ENCODE data around the gene WRAP73. TPM values are rescaled to one million over a fixed set of nuclear protein-coding genes. Genes with fewer than 3 reads are reported as not detected.

Gene WRAP73
- total RNA-seq, 1 experiment from 2014 or later: 37.2 TPM

- peak overlapping the region; percentile 57 for H3K4me2 ChIP-seq (ENCODE audit: low read depth, low read length, poor library complexity, severe bottlenecking)
- no peaks in the 10 kb centered on the region for H3K9me2 ChIP-seq (replicated peaks; ENCODE audit: insufficient read depth, low read length)
- H3K4me1 ChIP-seq (ENCODE audit: low read length): peaks cover 52% of the 10 kb centered on the region
- peak overlapping the region; percentile 49 for H2AFZ ChIP-seq (ENCODE audit: low read length)
- peak overlapping the region; percentile 10; the same call in 1 of the 2 replicates for H3K4me3 ChIP-seq (ENCODE audit: low read length)
- H3K27ac ChIP-seq (ENCODE audit: low read length): peak overlapping the region; percentile 87
- no peaks in the 10 kb centered on the region for H3K36me3 ChIP-seq (ENCODE audit: insufficient read depth, low read length)
- H3K9ac ChIP-seq (ENCODE audit: low read length): peak overlapping the region; percentile 40
- no peaks in the 10 kb centered on the region for H4K20me1 ChIP-seq (ENCODE audit: insufficient read depth, low read depth, low read length)
- no peaks in the 10 kb centered on the region for H3K79me2 ChIP-seq (ENCODE audit: low read length)
- H3K9me3 ChIP-seq (ENCODE audit: low read length): no peaks in the 10 kb centered on the region
- no peaks in the 10 kb centered on the region for H3K27me3 ChIP-seq (ENCODE audit: low read length)
- DNase-seq: peak; percentile 78
Measured at GRCh38 chr1:3664700-3665375, 14.9 kb upstream of the WRAP73 start.

- Histone ChIP-seq H3K4me2 (ENCODE audit: low read depth, low read length, poor library complexity, severe bottlenecking) (peak overlapping the region; percentile 57), H3K27me3 (ENCODE audit: low read length) (no peaks in the 10 kb centered on the region), H3K9me2 (replicated peaks; ENCODE audit: insufficient read depth, low read length) (no peaks in the 10 kb centered on the region), H3K27ac (ENCODE audit: low read length) (peak overlapping the region; percentile 87), H3K9ac (ENCODE audit: low read length) (peak overlapping the region; percentile 40), H4K20me1 (ENCODE audit: insufficient read depth, low read depth, low read length) (no peaks in the 10 kb centered on the region), H3K9me3 (ENCODE audit: low read length) (no peaks in the 10 kb centered on the region), H3K4me3 (ENCODE audit: low read length) (peak overlapping the region; percentile 10; the same call in 1 of the 2 replicates), H2AFZ (ENCODE audit: low read length) (peak overlapping the region; percentile 49; the same call in 1 of the 2 replicates), H3K36me3 (ENCODE audit: insufficient read depth, low read length) (no peaks in the 10 kb centered on the region), H3K4me1 (ENCODE audit: low read length) (peaks cover 52% of the 10 kb centered on the region), H3K79me2 (ENCODE audit: low read length) (no peaks in the 10 kb centered on the region)
- DNase-seq: no peak
Measured at GRCh38 chr1:3663999-3664699, 14.2 kb upstream of the WRAP73 start.

DNA sequence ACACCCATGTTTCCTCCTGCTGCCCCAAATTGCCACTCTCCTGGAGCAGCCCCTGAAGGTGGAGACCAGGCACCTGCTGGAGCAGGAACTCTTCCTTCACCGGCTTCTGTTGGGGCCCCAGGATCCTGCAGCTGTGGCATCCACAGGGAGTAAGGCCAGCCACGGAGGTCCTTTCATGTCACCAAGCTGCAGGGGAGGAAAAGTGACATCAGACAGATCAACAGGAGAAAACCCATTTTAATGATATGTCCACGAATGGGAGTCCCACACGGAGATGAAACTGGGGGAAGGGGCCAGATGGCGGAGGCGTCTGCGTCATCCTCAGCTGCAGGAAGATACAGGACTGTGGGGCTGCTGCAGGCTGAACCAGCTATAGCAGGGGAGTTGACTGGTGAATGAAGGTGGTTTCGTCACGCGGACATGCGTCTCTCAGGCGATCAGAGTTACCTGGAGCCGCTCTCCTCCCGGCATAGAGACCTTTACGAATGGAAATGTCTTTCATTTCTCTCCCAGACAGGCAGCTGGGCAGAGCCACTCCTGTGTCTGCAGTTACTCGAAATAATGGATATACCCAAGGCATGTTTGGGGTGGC lies 12.3 kb upstream of the WRAP73 start:
- H3K4me2 ChIP-seq (ENCODE audit: low read depth, low read length, poor library complexity, severe bottlenecking): no peak overlapping the region
- H3K9me3 ChIP-seq (ENCODE audit: low read length): no peaks in the 10 kb centered on the region
- H3K79me2 ChIP-seq (ENCODE audit: low read length): no peaks in the 10 kb centered on the region
- peaks cover 44% of the 10 kb centered on the region for H3K4me1 ChIP-seq (ENCODE audit: low read length)
- H3K4me3 ChIP-seq (ENCODE audit: low read length): no peak overlapping the region
- no peak overlapping the region for H3K27ac ChIP-seq (ENCODE audit: low read length)
- H3K36me3 ChIP-seq (ENCODE audit: insufficient read depth, low read length): no peaks in the 10 kb centered on the region
- H4K20me1 ChIP-seq (ENCODE audit: insufficient read depth, low read depth, low read length): no peaks in the 10 kb centered on the region
- H3K9ac ChIP-seq (ENCODE audit: low read length): no peak overlapping the region
- H3K27me3 ChIP-seq (ENCODE audit: low read length): no peaks in the 10 kb centered on the region
- no peaks in the 10 kb centered on the region for H3K9me2 ChIP-seq (replicated peaks; ENCODE audit: insufficient read depth, low read length)
- no peak overlapping the region for H2AFZ ChIP-seq (ENCODE audit: low read length)
- DNase-seq: no peak

GRCh38 chr1:3661631-3662030 lies 11.7 kb upstream of the WRAP73 start:
- Histone ChIP-seq H3K27me3 (ENCODE audit: low read length) (no peaks in the 10 kb centered on the region), H3K4me2 (ENCODE audit: low read depth, low read length, poor library complexity, severe bottlenecking) (no peak overlapping the region), H3K9me3 (ENCODE audit: low read length) (no peaks in the 10 kb centered on the region), H2AFZ (ENCODE audit: low read length) (no peak overlapping the region), H3K36me3 (ENCODE audit: insufficient read depth, low read length) (no peaks in the 10 kb centered on the region), H4K20me1 (ENCODE audit: insufficient read depth, low read depth, low read length) (no peaks in the 10 kb centered on the region), H3K79me2 (ENCODE audit: low read length) (no peaks in the 10 kb centered on the region), H3K4me3 (ENCODE audit: low read length) (no peak overlapping the region), H3K27ac (ENCODE audit: low read length) (no peak overlapping the region), H3K9me2 (replicated peaks; ENCODE audit: insufficient read depth, low read length) (no peaks in the 10 kb centered on the region), H3K4me1 (ENCODE audit: low read length) (peaks cover 38% of the 10 kb centered on the region), H3K9ac (ENCODE audit: low read length) (no peak overlapping the region)
- no peak for DNase-seq

- H2AFZ ChIP-seq (ENCODE audit: low read length): no peak overlapping the region
- H3K4me2 ChIP-seq (ENCODE audit: low read depth, low read length, poor library complexity, severe bottlenecking): peak overlapping the region; percentile 20
- DNase-seq: no peak
Measured at GRCh38 chr1:3660704-3661103, 10.8 kb upstream of the WRAP73 start.

DNA sequence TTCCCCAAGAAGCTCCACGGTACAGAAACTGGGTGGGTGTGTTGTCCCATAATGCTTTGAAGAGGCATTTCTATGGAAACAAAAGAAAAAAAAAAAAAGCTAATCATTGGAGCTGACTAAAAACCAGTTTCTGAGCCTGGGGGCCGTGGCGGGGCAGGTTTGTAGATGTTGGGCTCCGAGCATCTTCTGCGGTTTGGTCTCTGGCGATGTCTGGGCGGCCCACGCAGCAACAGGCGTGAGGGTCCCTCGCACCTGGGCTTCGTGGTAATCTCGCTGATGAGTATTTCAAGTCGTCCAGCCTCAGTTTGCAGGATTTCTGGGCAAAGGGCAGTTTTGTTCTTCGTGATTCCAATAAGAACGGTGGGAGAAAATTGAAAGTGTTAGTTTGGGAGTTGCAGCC lies 9.2 kb upstream of the WRAP73 start:
- Histone ChIP-seq H3K36me3 (ENCODE audit: insufficient read depth, low read length) (no peaks in the 10 kb centered on the region), H3K27ac (ENCODE audit: low read length) (no peak overlapping the region), H3K4me2 (ENCODE audit: low read depth, low read length, poor library complexity, severe bottlenecking) (no peak overlapping the region), H3K9me3 (ENCODE audit: low read length) (no peaks in the 10 kb centered on the region), H4K20me1 (ENCODE audit: insufficient read depth, low read depth, low read length) (no peaks in the 10 kb centered on the region), H3K9ac (ENCODE audit: low read length) (no peak overlapping the region), H2AFZ (ENCODE audit: low read length) (no peak overlapping the region), H3K9me2 (replicated peaks; ENCODE audit: insufficient read depth, low read length) (no peaks in the 10 kb centered on the region), H3K4me1 (ENCODE audit: low read length) (peaks cover 26% of the 10 kb centered on the region), H3K79me2 (ENCODE audit: low read length) (no peaks in the 10 kb centered on the region), H3K27me3 (ENCODE audit: low read length) (no peaks in the 10 kb centered on the region), H3K4me3 (ENCODE audit: low read length) (no peak overlapping the region)
- DNase-seq: no peak

More at GRCh38 chr1:3660704-3661103, 10.8 kb upstream of the WRAP73 start:
- H3K27me3 ChIP-seq (ENCODE audit: low read length): no peaks in the 10 kb centered on the region
- H3K4me1 ChIP-seq (ENCODE audit: low read length): peaks cover 38% of the 10 kb centered on the region
- no peak overlapping the region for H3K9ac ChIP-seq (ENCODE audit: low read length)
- H3K27ac ChIP-seq (ENCODE audit: low read length): no peak overlapping the region
- H3K9me3 ChIP-seq (ENCODE audit: low read length): no peaks in the 10 kb centered on the region
- no peaks in the 10 kb centered on the region for H4K20me1 ChIP-seq (ENCODE audit: insufficient read depth, low read depth, low read length)
- no peak overlapping the region for H3K4me3 ChIP-seq (ENCODE audit: low read length)
- no peaks in the 10 kb centered on the region for H3K9me2 ChIP-seq (replicated peaks; ENCODE audit: insufficient read depth, low read length)
- H3K79me2 ChIP-seq (ENCODE audit: low read length): no peaks in the 10 kb centered on the region
- no peaks in the 10 kb centered on the region for H3K36me3 ChIP-seq (ENCODE audit: insufficient read depth, low read length)

DNA sequence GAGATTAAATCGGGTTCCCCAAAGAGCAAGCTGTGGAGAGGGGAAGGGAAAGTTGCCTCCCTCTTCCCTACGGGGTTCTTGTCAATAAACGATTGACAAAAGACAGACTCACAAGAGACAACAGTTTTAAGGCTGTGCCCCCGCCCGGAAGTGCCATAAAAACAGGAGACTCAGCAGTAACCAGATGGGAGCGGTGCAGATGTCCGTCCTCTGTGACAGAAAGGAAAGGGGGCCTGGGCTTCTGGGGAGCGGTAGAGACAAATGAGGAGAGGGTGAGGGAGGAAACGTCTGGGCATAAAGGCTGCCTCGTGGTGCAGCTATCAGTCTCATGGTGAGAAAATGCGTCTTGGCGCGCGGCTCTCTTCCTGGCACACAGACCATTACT lies 8.3 kb upstream of the WRAP73 start:
- no peak overlapping the region for H2AFZ ChIP-seq (ENCODE audit: low read length)
- no peak overlapping the region for H3K4me2 ChIP-seq (ENCODE audit: low read depth, low read length, poor library complexity, severe bottlenecking)
- DNase-seq: no peak
- H3K9me3 ChIP-seq (ENCODE audit: low read length): no peaks in the 10 kb centered on the region
- no peaks in the 10 kb centered on the region for H3K9me2 ChIP-seq (replicated peaks; ENCODE audit: insufficient read depth, low read length)
- H3K27me3 ChIP-seq (ENCODE audit: low read length): no peaks in the 10 kb centered on the region
- no peak overlapping the region for H3K4me3 ChIP-seq (ENCODE audit: low read length)
- H3K79me2 ChIP-seq (ENCODE audit: low read length): no peaks in the 10 kb centered on the region
- H3K36me3 ChIP-seq (ENCODE audit: insufficient read depth, low read length): no peaks in the 10 kb centered on the region
- H4K20me1 ChIP-seq (ENCODE audit: insufficient read depth, low read depth, low read length): no peaks in the 10 kb centered on the region
- no peak overlapping the region for H3K9ac ChIP-seq (ENCODE audit: low read length)
- no peak overlapping the region for H3K27ac ChIP-seq (ENCODE audit: low read length)
- peaks cover 23% of the 10 kb centered on the region for H3K4me1 ChIP-seq (ENCODE audit: low read length)

DNA sequence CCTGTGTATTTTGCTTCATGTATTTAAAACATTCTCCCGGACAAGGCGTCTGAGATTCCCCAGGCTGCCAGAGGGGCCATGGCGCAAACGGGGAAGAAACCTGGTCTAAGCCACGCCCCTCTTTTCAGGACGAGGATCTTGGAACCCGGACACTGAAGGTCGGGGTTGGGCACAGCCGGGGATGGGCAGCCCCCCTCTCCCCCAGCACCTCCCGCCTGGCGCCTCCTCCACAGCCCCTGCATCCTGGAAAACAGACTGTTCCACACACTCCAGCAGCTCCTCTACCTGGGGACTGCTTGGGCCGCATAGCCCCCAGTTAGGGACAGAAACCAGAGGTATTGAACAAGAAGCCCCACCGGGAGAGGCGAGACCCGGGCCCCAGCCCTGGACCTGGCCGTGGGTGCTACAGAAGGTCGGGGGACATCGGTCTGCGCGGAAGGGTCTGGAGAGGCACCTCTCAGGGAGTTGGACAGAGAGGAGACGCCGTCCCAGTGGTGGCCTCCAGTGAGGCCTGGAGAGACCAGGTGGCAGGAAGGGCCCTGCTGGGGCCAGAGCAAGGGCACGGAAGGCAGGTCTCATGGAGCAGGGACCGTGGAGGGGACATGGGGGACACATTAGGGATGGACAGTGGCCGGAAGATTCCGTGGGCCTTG lies 7.8 kb upstream of the WRAP73 start:
- Histone ChIP-seq H4K20me1 (ENCODE audit: insufficient read depth, low read depth, low read length) (no peaks in the 10 kb centered on the region), H3K9me3 (ENCODE audit: low read length) (no peaks in the 10 kb centered on the region), H3K27ac (ENCODE audit: low read length) (no peak overlapping the region), H2AFZ (ENCODE audit: low read length) (no peak overlapping the region), H3K4me2 (ENCODE audit: low read depth, low read length, poor library complexity, severe bottlenecking) (no peak overlapping the region), H3K4me1 (ENCODE audit: low read length) (peaks cover 23% of the 10 kb centered on the region), H3K4me3 (ENCODE audit: low read length) (no peak overlapping the region), H3K27me3 (ENCODE audit: low read length) (no peaks in the 10 kb centered on the region), H3K79me2 (ENCODE audit: low read length) (no peaks in the 10 kb centered on the region), H3K9ac (ENCODE audit: low read length) (no peak overlapping the region), H3K36me3 (ENCODE audit: insufficient read depth, low read length) (no peaks in the 10 kb centered on the region), H3K9me2 (replicated peaks; ENCODE audit: insufficient read depth, low read length) (no peaks in the 10 kb centered on the region)
- DNase-seq: no peak
